HL-60/S4 treated with phorbol 12-myristate 13-acetate at 8.2 ng/mL for 4 days and 3 days (cell line): ENCODE data around the gene FBLN1.
"Not testable (repeated sequence)": the region's sequence is repeated elsewhere in the genome, so short reads cannot be mapped to it uniquely, and the experiment has no call there.

Experiments used
- in situ Hi-C: fragments of 300-500 bp; cut with MboI; formaldehyde crosslinking; loops from 2 replicates; pipeline ENCODE4 v1.15.0; 2022; ENCODE audit warnings: low sequenced_read_pairs

Gene FBLN1

DNA sequence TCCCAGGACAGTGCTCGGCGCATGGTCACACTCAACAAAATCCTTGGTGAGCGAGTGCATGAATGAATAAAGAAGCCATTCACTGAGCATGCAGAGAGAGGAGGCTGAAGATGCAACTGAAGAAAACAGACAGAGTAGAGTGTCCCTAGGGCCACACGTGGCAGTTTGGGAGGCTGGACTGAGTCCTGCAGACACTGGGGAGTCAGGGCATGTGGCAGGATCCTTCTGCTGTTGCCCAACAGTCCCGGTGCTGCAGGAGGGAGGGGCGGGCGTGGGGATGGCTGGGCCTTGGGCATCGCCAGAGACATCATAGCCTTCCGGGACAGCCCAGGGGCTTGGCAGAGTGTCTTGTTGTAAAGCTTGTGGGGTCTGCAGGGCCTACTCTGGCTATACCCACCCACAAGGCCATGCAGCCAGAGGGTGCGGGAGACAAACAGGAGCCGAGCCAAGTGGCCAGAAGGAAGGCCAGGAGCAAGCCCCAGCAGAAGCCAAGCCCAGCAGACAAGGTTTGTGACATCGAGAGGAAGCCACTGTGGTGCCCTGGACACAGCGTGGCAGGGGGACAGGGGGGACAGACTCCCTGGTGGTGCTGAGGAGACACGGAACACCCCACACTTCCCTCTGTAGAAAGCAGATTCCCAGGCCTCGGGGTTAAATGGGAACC is 26.7 kb upstream of the FBLN1 start:
- in situ Hi-C loops: no loop called here

DNA sequence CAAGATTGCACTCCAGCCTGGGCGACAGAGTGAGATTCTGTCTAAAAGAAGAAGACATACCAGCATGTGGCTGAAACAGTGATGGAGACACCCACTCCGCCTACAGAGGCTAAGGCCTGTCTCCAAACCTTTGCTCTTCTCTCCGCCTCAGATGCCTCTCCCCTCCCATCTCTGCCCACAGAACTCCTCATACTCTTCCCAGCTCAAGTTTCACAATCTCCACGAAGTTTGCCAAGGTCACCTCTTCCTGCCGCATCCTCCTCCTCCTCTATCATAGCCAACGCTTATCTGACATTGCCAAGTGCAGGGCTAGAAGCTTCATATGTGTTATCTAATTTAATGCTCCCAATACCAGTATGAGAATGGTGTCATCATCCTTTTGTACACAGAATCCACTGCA is 25.9 kb upstream of the FBLN1 start:
- in situ Hi-C loops: no loop called here

DNA sequence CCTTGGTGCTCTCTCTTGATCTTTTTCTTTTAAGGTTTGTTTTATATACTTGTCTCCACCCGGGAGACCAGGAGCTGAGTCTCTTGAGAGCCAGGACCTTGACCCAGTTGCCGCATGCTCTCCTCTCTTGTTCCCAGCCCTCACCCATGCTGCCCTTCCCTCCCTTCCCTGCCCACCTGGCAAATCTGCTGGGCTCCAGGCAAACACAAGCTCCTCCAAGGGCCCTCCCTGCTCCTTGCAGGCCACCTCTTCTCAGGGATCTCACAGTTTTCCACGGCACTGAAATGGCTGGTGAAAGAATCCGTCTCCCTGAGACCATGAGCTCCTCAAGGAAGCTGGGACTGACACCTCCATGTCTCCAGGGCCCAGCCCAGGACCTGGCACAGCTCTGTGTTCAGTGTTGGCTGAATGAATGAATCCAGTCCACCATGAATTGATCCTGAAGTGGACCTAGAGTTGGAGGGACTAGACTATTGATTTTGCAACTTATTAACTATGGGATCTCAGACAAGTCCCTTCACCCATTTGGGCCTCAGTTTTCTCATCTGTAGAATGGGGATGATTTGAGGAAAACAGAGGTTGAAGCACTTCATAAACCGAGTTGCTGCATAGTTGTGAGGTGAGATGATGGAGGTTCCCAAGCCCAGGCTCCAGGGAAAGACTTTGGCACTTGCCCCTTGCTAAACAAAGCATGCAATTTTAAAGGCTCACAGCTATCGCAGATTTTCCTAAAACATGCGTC is 25.1 kb upstream of the FBLN1 start:
- in situ Hi-C loops: no loop called here

DNA sequence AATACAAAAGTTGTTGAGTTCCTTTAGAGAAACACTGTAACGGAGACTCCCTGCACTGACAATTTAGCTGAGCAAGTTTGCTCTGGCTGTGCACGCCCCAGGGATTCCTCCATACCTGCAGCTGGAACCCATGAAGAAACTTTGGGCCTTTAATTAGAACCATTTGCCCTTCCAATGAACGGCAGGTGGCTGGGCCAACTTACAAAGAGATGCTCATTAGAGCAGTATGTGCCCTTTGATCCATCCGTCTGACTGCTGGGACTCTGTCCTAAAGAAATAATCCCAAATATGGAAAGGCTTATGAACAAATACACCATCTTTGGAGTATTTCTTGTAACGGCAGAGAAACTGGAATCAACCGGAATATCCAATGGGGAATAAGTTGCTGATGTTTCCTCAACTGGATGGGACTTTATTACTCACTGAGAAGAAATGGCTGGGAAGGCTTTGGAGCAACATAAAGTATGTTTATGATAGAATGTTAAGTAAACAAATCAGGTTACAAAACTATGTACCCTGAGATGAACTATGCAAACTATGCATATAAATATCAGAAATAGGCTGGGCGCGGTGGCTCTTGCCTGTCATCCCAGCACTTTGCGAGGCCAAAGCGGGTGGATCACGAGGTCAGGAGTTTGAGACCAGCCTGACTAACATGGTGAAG is 24.4 kb upstream of the FBLN1 start:
- in situ Hi-C loops: no loop called here

DNA sequence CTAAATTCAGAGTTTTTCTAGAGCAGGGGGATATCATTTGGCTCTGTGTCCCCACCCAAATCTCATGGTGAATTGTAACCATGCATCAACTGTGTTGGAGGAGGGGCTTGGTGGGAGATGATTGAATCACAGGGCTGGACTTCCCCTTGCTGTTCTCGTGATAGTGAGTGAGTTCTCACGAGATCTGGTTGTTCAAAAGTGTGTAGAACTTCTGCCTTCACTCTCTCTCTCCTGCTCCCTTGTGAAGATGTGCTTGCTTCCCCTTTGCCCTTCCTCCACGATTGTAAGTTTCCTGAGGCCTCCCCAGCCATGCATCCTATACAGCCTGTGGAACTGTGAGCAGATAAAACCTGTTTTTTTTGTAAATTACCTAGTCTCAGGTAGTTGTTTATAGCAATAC is 22.0 kb upstream of the FBLN1 start:
- in situ Hi-C loops: no loop called here

DNA sequence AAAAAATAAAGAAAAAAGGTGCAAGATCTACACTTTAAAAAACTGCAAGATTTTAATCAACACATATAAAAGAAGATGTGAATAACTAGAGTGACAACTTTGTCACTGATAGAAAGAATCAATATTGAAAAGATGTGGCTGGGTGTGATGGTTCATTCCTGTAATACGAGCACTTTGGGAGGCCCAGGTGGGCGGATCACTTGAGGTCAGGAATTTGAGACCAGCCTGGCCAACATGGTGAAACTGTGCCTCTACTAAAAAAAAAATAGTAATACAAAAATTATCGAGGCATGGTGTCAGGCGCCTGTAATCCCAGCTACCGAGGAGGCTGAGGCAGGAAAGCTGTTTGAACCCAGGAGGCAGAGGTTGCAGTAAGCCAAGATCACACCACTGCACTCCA is 21.0 kb upstream of the FBLN1 start:
- in situ Hi-C loops: no loop called here

DNA sequence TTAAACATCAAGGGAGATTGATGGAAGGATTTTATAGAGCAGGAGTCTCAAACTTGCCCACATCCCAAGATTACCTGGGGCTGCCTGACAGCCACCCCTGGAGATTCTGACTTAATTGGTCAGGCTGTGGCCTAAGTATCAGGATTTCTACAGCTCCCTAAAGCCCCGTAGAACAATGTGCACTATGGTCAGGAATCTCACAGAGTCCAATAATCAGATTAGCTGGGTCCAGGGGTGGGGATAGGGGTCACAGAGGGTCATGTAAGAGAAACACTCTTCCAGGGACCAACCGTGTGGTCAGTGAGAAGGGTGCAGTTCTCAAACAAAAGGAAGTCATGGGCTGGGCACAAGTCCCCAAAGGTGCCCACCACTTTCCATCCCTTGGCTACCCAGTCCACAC is 20.5 kb upstream of the FBLN1 start:
- in situ Hi-C loops: no loop called here

DNA sequence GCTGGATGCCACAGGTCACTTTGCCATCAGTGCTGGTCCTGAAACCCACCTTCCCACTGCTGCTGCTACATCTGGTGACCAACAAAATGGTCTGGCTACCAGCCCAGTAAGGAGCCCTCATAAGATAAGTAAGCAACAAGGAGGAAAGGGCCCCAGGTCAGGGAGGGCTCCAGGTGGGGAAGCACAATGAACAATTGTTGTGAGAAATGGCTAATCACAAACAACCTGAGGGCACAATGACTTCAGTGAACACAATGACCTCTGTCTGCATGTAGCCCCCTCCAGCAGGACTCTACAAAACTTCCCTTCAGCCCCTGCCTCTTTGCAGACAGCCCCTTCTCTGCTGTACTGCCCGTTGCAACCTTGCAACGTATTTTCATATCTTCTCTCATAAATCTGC is 19.4 kb upstream of the FBLN1 start:
- in situ Hi-C loops: no loop called here

DNA sequence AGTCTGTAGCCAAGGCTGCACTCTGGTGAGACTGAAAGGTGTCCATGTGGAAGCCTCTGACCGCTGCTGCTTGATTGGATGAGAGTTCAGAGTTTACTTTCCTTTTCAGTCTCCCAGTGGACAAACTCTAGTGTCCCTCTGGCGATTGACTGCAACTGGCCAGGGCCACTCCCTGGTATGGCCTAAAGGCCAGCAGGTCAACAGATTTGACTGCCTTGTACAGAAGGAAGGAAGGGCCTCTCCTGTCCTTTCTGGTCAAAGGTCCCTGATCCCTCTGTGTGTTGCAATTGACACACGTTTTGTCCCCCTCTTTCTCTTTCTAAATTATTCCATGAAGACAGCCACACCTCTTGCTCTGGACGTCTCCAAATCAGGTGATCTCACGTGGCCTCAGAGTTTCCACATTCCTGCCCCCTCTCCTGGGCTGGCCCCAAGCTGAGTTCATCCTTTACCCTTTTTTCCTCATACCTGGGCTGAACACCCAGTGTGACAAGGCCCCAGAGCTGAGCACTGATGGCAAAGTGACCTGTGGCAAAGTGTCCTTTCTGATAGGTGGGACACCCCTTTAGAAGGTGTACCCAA is 18.7 kb upstream of the FBLN1 start:
- in situ Hi-C loops: no loop called here

DNA sequence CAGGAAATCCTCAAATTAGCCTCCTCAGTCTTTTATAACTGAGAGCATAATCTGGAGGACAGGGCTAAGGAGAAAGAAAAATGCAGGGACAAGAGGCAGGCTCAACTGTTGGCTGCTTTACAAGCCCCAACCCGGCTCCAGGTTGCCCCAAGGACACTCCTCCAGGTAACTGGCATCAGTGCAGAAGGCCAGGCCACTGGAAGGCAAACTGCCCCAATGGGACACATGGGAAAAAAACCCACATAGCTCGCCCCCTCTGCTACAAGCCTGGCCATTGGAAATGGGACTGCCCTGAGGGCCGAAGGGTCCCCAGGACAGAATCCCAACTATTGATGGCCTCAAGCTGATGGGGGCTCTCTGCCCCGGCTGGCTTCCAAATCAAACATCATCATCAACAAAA is 17.9 kb upstream of the FBLN1 start:
- in situ Hi-C loops: no loop called here

DNA sequence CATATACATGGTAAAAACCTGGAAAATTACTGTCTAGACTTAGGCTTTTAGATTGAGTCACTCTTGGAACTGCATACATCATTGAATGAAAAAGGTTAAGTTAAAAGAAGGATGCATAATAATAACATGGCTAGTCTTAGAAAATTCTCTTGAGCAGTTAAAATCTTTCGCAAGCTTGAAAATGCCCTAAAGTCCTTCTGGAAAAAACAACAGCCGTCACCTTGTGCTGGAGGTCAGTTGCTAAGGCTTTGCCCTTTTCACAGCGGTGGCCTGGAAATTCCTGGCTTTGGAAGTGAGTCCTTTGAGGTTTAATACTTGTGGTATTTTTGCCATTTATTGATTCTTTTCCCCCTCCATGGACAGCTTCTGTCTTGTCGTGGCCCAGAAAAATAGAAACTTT is 17.4 kb upstream of the FBLN1 start:
- in situ Hi-C loops: no loop called here

DNA sequence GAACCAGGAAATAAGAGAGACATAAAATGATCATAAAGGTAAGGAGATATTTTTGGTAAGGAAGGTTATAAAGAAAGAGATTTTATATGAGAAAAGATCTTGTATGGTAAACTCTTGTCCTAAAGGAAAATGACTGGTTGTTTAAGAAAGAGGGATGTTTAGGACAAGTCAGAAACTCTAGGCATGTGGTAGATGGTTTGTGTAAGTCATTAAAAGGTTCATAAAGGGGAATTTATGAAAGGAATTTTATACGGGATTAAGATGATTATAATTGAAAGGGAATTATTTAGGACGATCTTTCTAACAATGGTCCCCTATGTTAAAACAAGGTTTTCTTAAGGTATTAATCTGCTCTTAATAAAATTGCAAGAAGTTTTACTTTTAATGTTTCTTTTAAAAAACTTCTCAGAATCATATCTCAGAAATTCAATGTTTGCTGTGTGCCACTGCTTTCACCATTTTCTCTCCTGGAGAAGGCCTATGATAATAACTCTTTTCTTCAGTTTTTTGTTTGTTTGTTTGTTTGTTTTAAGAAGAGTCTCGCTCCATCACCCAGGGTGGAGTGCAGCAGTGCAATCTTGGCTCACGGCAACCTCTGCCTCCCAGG is 13.8 kb upstream of the FBLN1 start:
- in situ Hi-C loops: no loop called here

DNA sequence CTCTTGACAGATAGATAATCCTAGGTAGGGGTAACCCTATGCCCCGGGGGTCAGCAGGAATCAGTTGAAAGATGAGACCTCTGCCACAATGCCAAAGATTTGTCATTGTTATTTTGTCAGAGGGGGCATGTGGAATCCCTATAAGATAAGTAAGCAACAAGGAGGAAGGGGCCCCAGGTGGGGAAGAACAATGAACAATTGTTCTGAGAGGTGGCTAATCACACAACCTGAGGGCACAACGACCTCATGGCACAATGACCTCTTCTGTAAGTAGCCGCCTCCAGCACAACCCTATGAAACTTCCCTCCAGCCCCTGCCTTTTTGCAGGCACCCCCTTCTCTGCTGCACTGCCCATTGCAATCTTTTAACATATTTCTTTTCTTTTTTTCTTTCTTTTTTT is 11.8 kb upstream of the FBLN1 start:
- in situ Hi-C loops: no loop called here

DNA sequence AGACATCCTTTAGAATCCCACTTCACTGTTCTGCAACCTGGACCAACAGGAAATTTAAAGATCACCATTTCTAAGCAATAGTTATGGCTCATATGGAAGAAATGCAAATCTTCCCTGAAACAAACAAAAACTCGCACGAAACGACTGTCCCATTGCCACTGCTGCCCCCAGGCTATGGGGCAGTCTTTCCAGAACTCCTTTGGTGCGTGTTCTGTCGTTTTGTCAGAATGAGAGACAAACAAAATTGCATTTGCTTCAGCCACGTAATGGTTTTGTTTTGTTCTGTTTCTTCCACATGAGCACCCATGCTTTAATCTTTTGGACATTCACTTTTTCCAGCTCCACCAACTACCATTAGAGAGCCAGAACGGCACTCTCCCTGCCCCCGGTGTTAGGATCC is 10.8 kb upstream of the FBLN1 start:
- in situ Hi-C loops: no loop called here

DNA sequence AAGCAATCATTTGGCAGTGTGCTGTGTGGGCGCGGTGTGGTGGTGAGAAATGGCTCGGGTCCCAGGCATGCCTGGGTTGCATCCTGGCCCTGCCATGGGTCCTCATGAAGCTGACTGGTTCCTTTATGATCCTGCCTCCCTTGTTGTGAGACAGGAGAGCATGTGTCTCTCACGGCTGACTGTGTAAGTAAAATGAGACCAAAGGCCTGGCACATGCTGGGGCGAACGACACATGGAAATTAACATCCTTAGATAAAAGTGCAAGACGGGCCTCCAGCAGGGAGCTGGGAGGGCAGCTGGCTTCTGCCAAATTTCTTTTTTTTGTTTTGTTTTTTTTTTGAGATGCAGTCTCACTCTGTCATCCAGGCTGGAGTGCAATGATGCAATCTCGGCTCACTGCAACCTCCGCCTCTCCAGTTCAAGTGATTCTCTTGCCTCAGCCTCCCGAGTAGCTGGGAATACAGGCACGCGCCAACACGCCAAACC is 9.4 kb upstream of the FBLN1 start:
- in situ Hi-C loops: no loop called here

DNA sequence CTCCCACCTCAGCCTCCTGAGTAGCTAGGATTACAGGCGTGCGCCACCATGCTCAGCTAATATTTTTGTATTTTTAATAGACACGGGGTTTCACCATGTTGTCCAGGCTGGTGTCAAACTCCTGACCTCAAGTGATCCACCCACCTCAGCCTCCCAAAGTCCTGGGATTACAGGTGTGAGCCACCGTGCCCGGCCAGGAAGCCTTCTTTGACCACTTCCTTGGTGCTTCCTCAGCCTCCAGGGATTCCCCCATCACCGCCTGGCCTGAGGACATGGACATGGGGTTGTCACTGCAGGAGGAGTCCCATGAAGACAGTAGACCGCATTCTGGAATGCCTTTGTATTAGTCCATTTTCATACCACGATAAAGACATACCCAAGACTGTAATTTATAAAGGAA is 8.4 kb upstream of the FBLN1 start:
- in situ Hi-C loops: not testable (repeated sequence)

DNA sequence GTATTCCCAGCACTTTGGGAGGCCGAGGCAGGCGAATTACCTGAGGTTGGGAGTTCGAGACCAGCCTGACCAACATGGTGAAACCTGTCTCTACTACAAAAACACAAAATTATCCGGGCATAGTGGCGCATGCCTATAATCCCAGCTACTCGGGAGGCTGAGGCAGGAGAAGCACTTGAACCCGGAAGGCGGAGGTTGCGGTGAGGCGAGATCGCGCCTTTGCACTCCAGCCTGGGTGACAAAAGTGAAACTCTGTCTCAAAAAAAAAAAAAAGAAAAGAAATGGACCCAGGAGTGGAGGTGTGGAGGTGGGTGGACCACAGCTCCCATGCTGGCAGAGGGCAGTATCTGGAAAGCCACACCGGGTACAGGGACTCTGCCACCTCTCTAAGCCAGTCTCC is 7.1 kb upstream of the FBLN1 start:
- in situ Hi-C loops: not testable (repeated sequence)

DNA sequence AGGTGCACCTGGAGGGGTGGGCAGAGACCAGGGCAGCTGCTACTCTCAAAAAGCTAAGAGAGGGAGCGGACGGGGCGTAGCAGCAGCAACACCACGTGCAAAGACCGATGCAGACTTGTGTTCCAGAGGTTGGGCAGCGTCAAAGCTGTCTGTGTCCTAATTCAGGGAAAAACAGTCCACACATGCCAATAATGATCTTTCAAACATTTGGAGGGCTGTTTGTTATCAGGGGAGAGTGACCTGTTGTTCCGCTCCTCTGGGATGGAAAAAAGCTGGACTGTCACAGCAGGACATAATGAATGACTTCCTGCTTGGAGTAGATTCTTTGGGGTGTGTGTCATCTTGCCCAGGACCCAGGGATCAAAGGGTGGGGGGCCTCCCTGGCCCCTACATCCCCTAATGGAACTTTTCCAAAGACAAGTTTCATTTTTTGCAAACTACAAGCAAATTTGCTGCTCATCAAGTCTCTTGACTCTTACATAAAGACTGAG is 6.2 kb upstream of the FBLN1 start:
- in situ Hi-C loops: no loop called here

DNA sequence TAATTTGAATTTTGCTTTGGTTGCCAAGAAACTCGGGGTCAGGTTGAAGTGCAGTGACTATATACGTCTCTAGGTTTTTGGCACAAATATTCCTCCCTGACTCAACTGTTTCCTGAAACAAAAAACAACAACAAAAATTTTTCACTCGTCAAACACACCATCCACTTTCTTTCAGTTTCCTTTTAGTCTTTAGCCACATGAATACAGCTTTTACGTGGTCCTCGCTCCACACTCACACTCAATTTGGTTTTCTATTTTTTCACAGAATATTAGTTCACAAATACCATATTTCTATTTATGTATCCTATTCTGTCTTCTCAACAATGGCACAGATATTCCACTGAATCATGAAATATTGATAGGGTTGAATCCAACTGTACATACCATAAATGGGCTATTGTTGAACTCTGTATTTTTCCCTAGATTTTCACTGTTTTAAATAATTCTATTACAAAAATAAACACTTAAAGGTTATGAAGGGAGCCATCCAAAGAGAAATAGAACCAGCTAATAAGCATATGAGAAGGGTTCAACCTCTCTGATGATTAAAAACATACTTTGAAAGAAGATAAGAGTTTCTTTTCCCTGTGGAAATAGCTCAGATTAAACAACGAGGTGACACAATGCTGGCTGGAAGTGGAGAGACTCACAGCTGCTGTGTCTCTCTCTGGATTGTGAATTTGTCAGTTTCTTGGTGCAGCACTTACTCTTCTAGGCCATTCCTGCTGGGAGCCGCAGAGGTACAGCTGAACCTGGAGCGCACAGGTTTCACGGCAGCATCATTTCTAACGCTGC is 5.1 kb upstream of the FBLN1 start:
- in situ Hi-C loops: no loop called here

DNA sequence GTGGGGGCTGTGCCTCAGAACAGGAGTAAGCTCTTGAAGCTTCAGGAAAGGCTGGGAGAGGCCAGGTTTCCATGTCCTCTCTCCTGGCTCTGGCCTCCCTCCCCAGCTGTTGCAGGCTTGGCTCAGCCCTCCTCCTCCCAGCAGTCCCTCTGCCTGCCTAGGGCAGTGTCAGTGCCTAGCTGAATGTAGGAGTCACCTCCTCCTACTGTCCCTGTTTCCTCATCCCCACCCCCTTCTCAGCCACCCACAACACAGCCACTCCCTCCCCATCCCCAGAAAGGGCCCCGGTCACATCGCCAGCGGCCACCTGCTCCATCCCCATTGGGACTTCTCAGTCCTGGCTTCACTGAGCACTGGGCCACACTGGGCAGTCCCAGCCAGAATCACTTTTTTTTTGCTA is 2.9 kb upstream of the FBLN1 start:
- in situ Hi-C loops: no loop called here
